Activated T-helper 2 cell treated with anti-CD3 and anti-CD28 coated beads, Interferon-gamma antibody, Interleukin-2, Interleukin-4, amounts not matched to agents 10 μg/mL and 5 μg/mL and 100 μg/mL, durations not matched to agents 14 hours and 24 hours and 36 hours (primary cell): ENCODE data around the gene ACBD5. TPM values are rescaled to one million over a fixed set of nuclear protein-coding genes. Genes with fewer than 3 reads are reported as not detected.
A peak's percentile ranks its signal among the peaks of the same experiment; 100 is the strongest.
"Not testable (repeated sequence)": the region's sequence is repeated elsewhere in the genome, so short reads cannot be mapped to it uniquely, and the experiment has no call there.

Experiments used
- DNase-seq: peaks from one replicate; pipeline ENCODE4 v3.0.0; 2021; ENCODE audit warnings: low spot score
- H3K27ac Mint-ChIP-seq: one replicate; pipeline ENCODE4 v1.8.0; 2021; ENCODE audit warnings: mixed read lengths
- H3K27me3 Mint-ChIP-seq: one replicate; pipeline ENCODE4 v1.8.0; 2021; ENCODE audit warnings: low read depth, mixed read lengths
- H3K36me3 Mint-ChIP-seq: one replicate; pipeline ENCODE4 v1.8.0; 2021; ENCODE audit warnings: low read depth, mixed read lengths
- H3K4me1 Mint-ChIP-seq: one replicate; pipeline ENCODE4 v1.8.0; 2021; ENCODE audit warnings: low read depth, mixed read lengths
- H3K4me3 Mint-ChIP-seq: one replicate; pipeline ENCODE4 v1.8.0; 2021; ENCODE audit warnings: low read depth, mild to moderate bottlenecking, moderate library complexity, mixed read lengths
- H3K9me3 Mint-ChIP-seq: one replicate; pipeline ENCODE4 v1.8.0; 2021; ENCODE audit warnings: mixed read lengths
- intact Hi-C: fragments of 100-400 bp; cut with micrococcal nuclease; formaldehyde crosslinking; loops from one replicate; pipeline ENCODE4 v1.15.1; 2023
- total RNA-seq: library from RNA; stranded (reverse); gene quantifications from 2 replicates; pipeline ENCODE4 v1.2.3, GENCODE V29; 2022

ACBD5 gene
- total RNA-seq, 1 donor from 2014 or later: 21.5 TPM

DNA sequence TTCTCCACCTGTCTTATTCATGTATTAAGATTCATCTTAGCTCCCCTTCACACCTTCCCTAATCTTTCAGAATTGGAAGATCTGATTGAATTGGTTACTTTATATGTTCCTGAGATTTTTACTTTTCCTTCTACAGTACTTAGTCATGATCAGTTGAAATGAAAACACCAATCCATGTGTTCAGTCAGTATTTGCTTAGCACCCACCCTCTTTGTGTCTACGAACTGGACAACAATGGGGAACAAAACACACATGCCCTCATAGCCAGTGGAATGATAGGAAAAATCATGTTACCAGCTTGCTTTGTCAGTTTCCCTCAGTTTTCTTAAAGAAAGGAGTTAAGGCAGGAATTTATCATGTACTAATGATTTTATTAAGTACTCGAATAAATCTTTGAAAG is 83.4 kb downstream of the ACBD5 start:
- H3K4me1 Mint-ChIP-seq: peaks cover 27% of the 10 kb centered on the region
- no peaks in the 10 kb centered on the region for H3K9me3 Mint-ChIP-seq
- intact Hi-C loops: loop anchor here (5.0 to 10.0 kb wide), 5 partner anchors 130 to 672 kb away; partner anchors contain the start of gene RAB18
- H3K27ac Mint-ChIP-seq: peak overlapping the region; percentile 100
- no peak for DNase-seq
- H3K27me3 Mint-ChIP-seq: no peaks in the 10 kb centered on the region
- H3K4me3 Mint-ChIP-seq: peak overlapping the region; percentile 99
- H3K36me3 Mint-ChIP-seq: peaks cover 66% of the 10 kb centered on the region

DNA sequence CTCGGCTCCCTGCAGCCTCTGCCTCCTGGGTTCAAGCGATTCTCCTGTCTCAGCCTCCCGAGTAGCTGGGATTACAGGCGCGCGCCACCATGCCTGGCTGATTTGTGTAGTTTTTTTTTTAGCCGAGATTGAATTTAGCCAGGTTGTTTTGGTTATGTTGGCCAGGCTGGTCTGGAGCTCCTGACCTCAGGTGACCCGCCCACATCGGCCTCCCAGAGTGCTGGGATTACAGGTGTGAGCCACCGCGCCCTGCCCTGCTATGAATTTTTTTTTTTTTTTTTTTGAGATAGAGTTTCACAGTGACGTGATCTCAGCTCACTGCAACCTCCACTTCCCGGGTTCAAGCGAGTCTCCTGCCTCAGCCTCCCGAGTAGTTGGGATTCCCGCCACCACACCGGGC is 84.0 kb downstream of the ACBD5 start:
- Mint-ChIP-seq H3K4me3 (peak overlapping the region; percentile 99), H3K36me3 (peaks cover 64% of the 10 kb centered on the region), H3K4me1 (peaks cover 29% of the 10 kb centered on the region), H3K27ac (peak overlapping the region; percentile 100)
- intact Hi-C loops: loop anchor here (1.0 to 10.0 kb wide), 6 partner anchors 131 to 672 kb away; partner anchors contain the start of gene RAB18
- not testable (repeated sequence) for H3K9me3 Mint-ChIP-seq, H3K27me3 Mint-ChIP-seq, DNase-seq

DNA sequence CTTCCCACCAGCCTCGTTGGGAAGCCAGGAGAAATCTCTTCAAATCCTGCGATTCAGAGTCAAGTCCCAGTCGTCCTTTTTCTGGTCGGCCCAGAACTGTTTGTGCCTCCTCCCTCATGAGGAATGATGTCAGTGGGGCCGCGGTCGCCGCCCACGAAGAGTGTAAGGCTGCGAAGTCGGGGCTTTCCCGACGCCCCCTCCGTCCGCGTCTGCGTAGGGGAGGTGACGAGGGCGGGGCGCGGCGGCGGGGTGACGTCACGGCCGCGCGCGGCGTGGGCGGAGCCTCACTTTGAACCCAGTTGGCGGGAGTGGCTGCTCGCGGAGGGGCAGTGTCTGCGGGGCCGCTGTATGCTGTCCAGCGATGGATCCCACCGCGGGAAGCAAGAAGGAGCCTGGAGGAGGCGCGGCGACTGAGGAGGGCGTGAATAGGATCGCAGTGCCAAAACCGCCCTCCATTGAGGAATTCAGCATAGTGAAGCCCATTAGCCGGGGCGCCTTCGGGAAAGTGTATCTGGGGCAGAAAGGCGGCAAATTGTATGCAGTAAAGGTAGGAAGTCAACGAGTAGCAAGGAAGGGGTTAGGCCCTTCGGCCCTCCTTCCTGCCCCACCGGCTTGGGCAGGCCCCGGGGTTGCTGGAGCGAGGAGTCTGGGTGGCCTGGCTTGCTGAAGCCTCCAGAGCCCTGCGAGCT is 85.4 kb downstream of the ACBD5 start, which contains the start of gene MASTL:
Gene MASTL, plus strand, starts transcription at position 287 of the 689 bp plus-strand sequence. Its CDS starts 75 bp downstream, at position 362.
- Mint-ChIP-seq H3K4me3 (peak within 1 kb of the TSS; percentile 99), H3K9me3 (no peaks in the 10 kb centered on the region), H3K27ac (peak within 1 kb of the TSS; percentile 100), H3K27me3 (no peaks in the 10 kb centered on the region), H3K36me3 (peaks cover 68% of the 10 kb centered on the region), H3K4me1 (peaks cover 31% of the 10 kb centered on the region)
- peak; percentile 93 for DNase-seq
- intact Hi-C loops: loop anchor here (1.0 to 10.0 kb wide), 10 partner anchors 54 to 1378 kb away; partner anchors contain the start of genes ABI1, PDSS1, RAB18 and WAC

DNA sequence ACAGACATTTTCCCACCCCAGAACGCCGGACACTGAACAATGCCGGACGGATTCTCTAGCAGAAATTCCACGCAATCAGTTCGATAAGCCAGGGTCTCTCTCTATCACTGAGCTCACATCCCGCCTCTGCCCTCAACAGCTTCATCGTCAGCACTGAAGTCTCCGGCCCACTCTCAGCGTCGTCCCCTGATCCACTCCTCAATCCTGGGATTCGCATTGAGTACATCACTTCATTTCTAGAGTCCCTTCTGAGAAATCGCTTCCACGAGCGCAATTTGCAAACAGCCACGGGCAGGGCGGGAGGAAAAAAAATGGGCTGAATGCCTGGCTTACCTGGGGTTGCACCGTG is 86.8 kb downstream of the ACBD5 start:
- DNase-seq: no peak
- Mint-ChIP-seq H3K36me3 (peaks cover 68% of the 10 kb centered on the region), H3K27ac (peak overlapping the region; percentile 100), H3K27me3 (no peaks in the 10 kb centered on the region), H3K4me3 (peak overlapping the region; percentile 99), H3K4me1 (peaks cover 37% of the 10 kb centered on the region), H3K9me3 (no peaks in the 10 kb centered on the region)
- intact Hi-C loops: loop anchor here (2.0 to 10.0 kb wide), 4 partner anchors 293 to 1379 kb away; partner anchors contain the start of genes ABI1, RAB18 and WAC

DNA sequence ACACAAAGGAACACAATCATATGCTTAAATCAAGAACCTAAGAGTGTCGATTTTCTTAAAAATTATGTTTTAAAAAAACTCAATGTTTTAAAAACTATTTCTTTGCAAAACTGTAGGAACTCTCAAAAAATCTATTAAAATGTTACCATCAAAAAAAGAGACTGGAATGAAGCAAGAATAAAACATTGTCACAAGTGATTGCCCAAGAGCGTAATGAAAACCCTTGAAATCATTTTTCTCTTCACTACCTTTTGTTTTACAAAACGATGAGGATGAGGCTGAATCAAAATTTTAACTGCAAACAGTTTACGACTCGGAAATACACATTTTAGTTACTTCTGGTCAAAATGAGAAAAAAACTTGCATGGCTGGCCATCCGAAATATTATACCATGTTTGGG is 87.3 kb downstream of the ACBD5 start:
- intact Hi-C loops: loop anchor here (10.0 kb wide), 2 partner anchors 351 to 669 kb away; partner anchors contain the start of gene RAB18
- Mint-ChIP-seq H3K27ac (peak overlapping the region; percentile 100), H3K27me3 (no peaks in the 10 kb centered on the region), H3K9me3 (no peaks in the 10 kb centered on the region), H3K4me1 (peaks cover 36% of the 10 kb centered on the region), H3K4me3 (peak overlapping the region; percentile 99), H3K36me3 (peaks cover 68% of the 10 kb centered on the region)
- DNase-seq: no peak

DNA sequence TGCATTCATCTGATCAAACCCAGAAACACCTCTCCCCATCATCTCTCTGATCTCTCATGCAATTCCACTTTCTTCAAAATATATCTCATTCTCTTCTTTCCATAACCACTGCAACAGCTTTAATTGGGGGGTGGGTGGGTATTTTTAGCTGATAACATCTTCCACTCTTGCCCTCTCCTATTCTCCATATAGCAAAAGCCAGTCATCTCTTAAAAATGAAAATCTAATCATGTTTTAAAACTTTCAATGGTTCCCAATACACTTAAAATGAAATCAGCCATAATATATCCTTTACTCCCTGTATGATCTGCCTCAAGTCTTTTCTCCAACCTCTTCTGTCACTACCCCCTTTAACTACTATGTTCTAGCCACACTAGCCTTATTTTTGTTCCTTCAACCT is 87.9 kb downstream of the ACBD5 start:
- Mint-ChIP-seq H3K27me3 (no peaks in the 10 kb centered on the region), H3K27ac (peak overlapping the region; percentile 100), H3K9me3 (no peaks in the 10 kb centered on the region), H3K36me3 (peaks cover 66% of the 10 kb centered on the region), H3K4me1 (peaks cover 33% of the 10 kb centered on the region), H3K4me3 (peak overlapping the region; percentile 99)
- DNase-seq: no peak
- intact Hi-C loops: loop anchor here (10.0 kb wide), 2 partner anchors 352 to 668 kb away; partner anchors contain the start of gene RAB18

DNA sequence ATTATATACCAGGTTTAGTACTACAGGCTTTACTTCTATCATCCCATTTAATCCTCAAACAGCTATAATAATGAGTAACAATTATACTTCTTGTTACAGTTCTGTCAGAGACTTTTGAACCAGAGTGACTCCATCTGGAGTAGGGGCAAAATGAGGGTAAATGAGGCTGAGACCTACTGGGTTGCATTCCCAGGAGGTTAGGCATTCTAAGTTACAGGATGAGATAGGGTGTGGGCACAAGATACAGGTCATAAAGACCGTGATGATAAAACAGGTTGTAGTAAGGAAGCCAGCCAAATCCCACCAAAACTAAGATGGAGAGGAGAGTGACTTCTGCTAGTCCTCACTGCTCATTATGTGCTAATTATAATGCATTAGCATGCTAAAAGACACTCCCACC is 90.3 kb downstream of the ACBD5 start:
- H3K4me1 Mint-ChIP-seq: peaks cover 37% of the 10 kb centered on the region

DNA sequence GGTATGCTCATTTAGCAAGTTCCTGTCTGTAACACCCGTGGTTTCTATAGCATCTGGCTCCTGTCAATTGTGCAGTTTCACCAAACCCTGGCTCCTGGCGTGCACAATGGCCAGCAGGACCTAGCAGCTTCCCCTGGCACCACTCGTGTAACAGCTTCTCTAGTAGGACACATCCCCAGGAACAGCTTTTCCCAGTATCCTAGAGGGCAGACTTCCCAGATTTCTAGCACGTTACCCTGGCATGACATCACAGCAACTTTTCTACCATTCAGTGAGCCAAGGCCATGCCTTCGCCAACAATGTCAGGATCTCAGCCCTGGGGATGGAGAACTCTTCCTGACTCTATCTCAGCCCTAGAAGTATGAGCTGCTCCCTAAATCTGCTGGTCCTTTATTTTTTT is 92.9 kb downstream of the ACBD5 start:
- intact Hi-C loops: no loop called here
- Mint-ChIP-seq H3K4me1 (peaks cover 38% of the 10 kb centered on the region), H3K27ac (no peak overlapping the region), H3K9me3 (no peaks in the 10 kb centered on the region), H3K36me3 (peaks cover 74% of the 10 kb centered on the region), H3K27me3 (no peaks in the 10 kb centered on the region), H3K4me3 (no peak overlapping the region)
- no peak for DNase-seq

More for the DNA sequence above, 90.3 kb downstream of the ACBD5 start:
- intact Hi-C loops: loop anchor here (10.0 kb wide), 2 partner anchors 355 to 665 kb away; partner anchors contain the start of gene RAB18
- no peak overlapping the region for H3K27ac Mint-ChIP-seq
- DNase-seq: no peak
- H3K9me3 Mint-ChIP-seq: no peaks in the 10 kb centered on the region
- peaks cover 71% of the 10 kb centered on the region for H3K36me3 Mint-ChIP-seq
- no peaks in the 10 kb centered on the region for H3K27me3 Mint-ChIP-seq
- H3K4me3 Mint-ChIP-seq: no peak overlapping the region

DNA sequence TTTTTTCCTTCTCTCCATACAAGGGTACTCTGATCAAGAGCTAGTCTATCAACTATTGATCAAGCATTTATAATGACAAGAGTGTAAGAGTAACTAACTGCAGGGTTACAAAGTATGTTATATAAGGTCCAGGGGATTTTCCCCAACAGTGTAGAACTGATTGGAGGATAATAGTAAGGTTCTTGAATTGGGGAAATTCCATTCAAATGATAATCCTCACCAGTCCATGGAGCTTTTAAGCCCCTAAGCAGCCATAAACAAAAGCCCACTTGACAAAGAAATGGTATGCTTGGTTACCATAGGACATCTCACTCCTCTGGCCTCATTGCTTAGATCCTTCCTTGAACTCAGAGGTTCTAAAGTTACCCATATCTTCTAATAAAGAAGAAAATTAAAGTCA is 94.7 kb downstream of the ACBD5 start:
- Mint-ChIP-seq H3K27ac (no peak overlapping the region), H3K36me3 (peaks cover 69% of the 10 kb centered on the region), H3K27me3 (no peaks in the 10 kb centered on the region), H3K4me3 (no peak overlapping the region), H3K4me1 (peaks cover 30% of the 10 kb centered on the region), H3K9me3 (no peaks in the 10 kb centered on the region)
- no peak for DNase-seq
- intact Hi-C loops: no loop called here

Other genes with a start within 250 kb of the ACBD5 start
- gene ANKRD26, start 140.3 kb downstream of the ACBD5 start, total RNA-seq: 5.5 and 6.5 TPM in 2 replicates
- gene YME1L1, start 86.4 kb downstream of the ACBD5 start, total RNA-seq: 146 and 152 TPM in 2 replicates
- 26.7 and 29.7 TPM in 2 replicates for gene MASTL, start 85.4 kb downstream of the ACBD5 start, total RNA-seq